H9 (cell line): ENCODE results near the gene LST1. TPM values are rescaled to one million over a fixed set of nuclear protein-coding genes. Genes with fewer than 3 reads are reported as not detected.

Source experiments
- DNase-seq: peaks from one replicate; pipeline ENCODE4 v3.0.0-alpha.2; 2017
- H2AFZ ChIP-seq: one replicate; pipeline ENCODE4 v1.6.1; 2013; ENCODE audit warnings: mild to moderate bottlenecking, low read length, control low read depth, moderate library complexity
- H2AK5ac ChIP-seq: 2 replicates; pipeline ENCODE4 v1.6.1; 2013; ENCODE audit warnings: low read length, control low read depth, mixed read lengths; ENCODE audit not compliant: insufficient read length
- H2BK120ac ChIP-seq: one replicate; pipeline ENCODE4 v1.6.1; 2013; ENCODE audit warnings: low read depth, mild to moderate bottlenecking, low read length, control low read depth, inconsistent platforms; ENCODE audit not compliant: poor library complexity, severe bottlenecking
- H2BK12ac ChIP-seq: 2 replicates; pipeline ENCODE4 v1.6.1; 2013; ENCODE audit warnings: low read length, control low read depth, mixed read lengths, low read depth; ENCODE audit not compliant: insufficient read length
- H2BK15ac ChIP-seq: 2 replicates; pipeline ENCODE4 v1.6.1; 2013; ENCODE audit warnings: low read depth, low read length, control low read depth
- H2BK20ac ChIP-seq: one replicate; pipeline ENCODE4 v1.6.1; 2013; ENCODE audit warnings: low read depth, mild to moderate bottlenecking, low read length, control low read depth, inconsistent platforms; ENCODE audit not compliant: poor library complexity, severe bottlenecking
- H2BK5ac ChIP-seq: 2 replicates; pipeline ENCODE4 v1.6.1; 2013; ENCODE audit warnings: low read length, control low read depth, mixed read lengths; ENCODE audit not compliant: insufficient read length
- H3K14ac ChIP-seq: 2 replicates; pipeline ENCODE4 v1.6.1; 2013; ENCODE audit warnings: low read length, control low read depth; ENCODE audit not compliant: insufficient read depth
- H3K18ac ChIP-seq: 2 replicates; pipeline ENCODE4 v1.6.1; 2013; ENCODE audit warnings: low read depth, mild to moderate bottlenecking, mixed read lengths, low read length, control low read depth; ENCODE audit not compliant: insufficient read length
- H3K23ac ChIP-seq: 2 replicates; pipeline ENCODE4 v1.6.1; 2013; ENCODE audit warnings: low read length, control low read depth, mixed read lengths, low read depth; ENCODE audit not compliant: insufficient read length
- H3K23me2 ChIP-seq: 2 replicates; pipeline ENCODE4 v1.6.1; 2013; ENCODE audit warnings: low read depth, mild to moderate bottlenecking, mixed read lengths, low read length, control low read depth; ENCODE audit not compliant: insufficient read length, poor library complexity, severe bottlenecking
- H3K27ac ChIP-seq: 2 replicates; pipeline ENCODE4 v1.5.1; 2013; ENCODE audit warnings: low read length, control low read depth, mixed read lengths, low read depth; ENCODE audit not compliant: insufficient read length
- H3K27me3 ChIP-seq: 2 replicates; pipeline ENCODE4 v1.6.1; 2013; ENCODE audit warnings: low read length, control low read depth, inconsistent platforms; ENCODE audit not compliant: insufficient read depth
- H3K4ac ChIP-seq: 2 replicates; pipeline ENCODE4 v1.6.1; 2013; ENCODE audit warnings: low read depth, mild to moderate bottlenecking, control low read depth, inconsistent platforms, low read length, moderate library complexity
- H3K4me1 ChIP-seq: 2 replicates; pipeline ENCODE4 v1.6.1; 2013; ENCODE audit warnings: low read length, control low read depth, inconsistent platforms; ENCODE audit not compliant: insufficient read depth
- H3K4me2 ChIP-seq: 2 replicates; pipeline ENCODE4 v1.6.1; 2013; ENCODE audit warnings: low read length, control low read depth, mixed read lengths; ENCODE audit not compliant: insufficient read length, insufficient read depth
- H3K56ac ChIP-seq: 2 replicates; pipeline ENCODE4 v1.6.1; 2013; ENCODE audit warnings: low read depth, mild to moderate bottlenecking, mixed read lengths, low read length, control low read depth; ENCODE audit not compliant: insufficient read length
- H3K79me1 ChIP-seq: 2 replicates; pipeline ENCODE4 v1.6.1; 2013; ENCODE audit warnings: low read depth, mild to moderate bottlenecking, moderate library complexity, low read length, control low read depth, inconsistent platforms; ENCODE audit not compliant: insufficient read depth, poor library complexity, severe bottlenecking
- H3K79me2 ChIP-seq: 2 replicates; pipeline ENCODE4 v1.6.1; 2013; ENCODE audit warnings: low read length, control low read depth, inconsistent platforms; ENCODE audit not compliant: insufficient read depth
- H3K9ac ChIP-seq: 2 replicates; pipeline ENCODE4 v1.6.1; 2013; ENCODE audit warnings: low read length, control low read depth, mixed read lengths; ENCODE audit not compliant: insufficient read length; ENCODE audit errors: extremely low read depth
- H3K9me3 ChIP-seq: one replicate; pipeline ENCODE4 v1.6.1; 2013; ENCODE audit warnings: low read depth, low read length, inconsistent platforms; ENCODE audit not compliant: control insufficient read depth
- H3T11ph ChIP-seq: one replicate; pipeline ENCODE4 v1.6.1; 2013; ENCODE audit warnings: mild to moderate bottlenecking, low read length, control low read depth, inconsistent platforms
- H4K20me1 ChIP-seq: one replicate; pipeline ENCODE4 v1.6.1; 2013; ENCODE audit not compliant: control insufficient read depth, insufficient read length, insufficient read depth
- H4K5ac ChIP-seq: 2 replicates; pipeline ENCODE4 v1.6.1; 2013; ENCODE audit warnings: low read depth, mild to moderate bottlenecking, mixed read lengths, low read length, control low read depth; ENCODE audit not compliant: insufficient read length
- H4K8ac ChIP-seq: replicated peaks from 2 replicates; pipeline ENCODE4 v1.6.1; 2013; ENCODE audit warnings: low read length, control low read depth, mixed read lengths, low read depth; ENCODE audit not compliant: insufficient read length
- H4K91ac ChIP-seq: 2 replicates; pipeline ENCODE4 v1.6.1; 2013; ENCODE audit warnings: low read depth, mild to moderate bottlenecking, moderate library complexity, mixed read lengths, low read length, control low read depth; ENCODE audit not compliant: insufficient read length
- H3K27ac Mint-ChIP-seq, 3 experiments: 2 replicates in 2 of 3; 3 replicates in 1 of 3; pipeline ENCODE4 v1.8.0; 2020 to 2021; ENCODE audit warnings: mixed read lengths in 3 of 3, mild to moderate bottlenecking in 1 of 3, moderate library complexity in 1 of 3
- H3K27me3 Mint-ChIP-seq: 2 replicates; pipeline ENCODE4 v1.8.0; 2021; ENCODE audit warnings: low read depth, mild to moderate bottlenecking, moderate library complexity, mixed read lengths
- H3K36me3 Mint-ChIP-seq, 3 experiments: 2 replicates in 2 of 3; 3 replicates in 1 of 3; pipeline ENCODE4 v1.8.0; 2020 to 2021; ENCODE audit warnings: low read depth in 3 of 3, mixed read lengths in 3 of 3; ENCODE audit not compliant: insufficient read depth in 1 of 3
- H3K4me1 Mint-ChIP-seq, 2 experiments: 2 replicates each; pipeline ENCODE4 v1.8.0; 2020; ENCODE audit warnings: mixed read lengths in 2 of 2
- H3K4me3 Mint-ChIP-seq, 2 experiments: 2 replicates in 1 of 2; 3 replicates in 1 of 2; pipeline ENCODE4 v1.8.0; 2020 to 2021; ENCODE audit warnings: mild to moderate bottlenecking in 2 of 2, mixed read lengths in 2 of 2, moderate library complexity in 1 of 2
- H3K9me3 Mint-ChIP-seq, 2 experiments: 2 replicates in 1 of 2; 3 replicates in 1 of 2; pipeline ENCODE4 v1.8.0; 2020; ENCODE audit warnings: mild to moderate bottlenecking in 2 of 2, mixed read lengths in 2 of 2, moderate library complexity in 1 of 2
- CTCF ChIP-seq: fragments of 200-600 bp; sonication (generic); conservative IDR thresholded peaks from 3 replicates; pipeline ENCODE4 v1.8.0; 2021; ENCODE audit warnings: antibody characterized with exemption, mild to moderate bottlenecking
- WGBS: extraction: QIAGEN DNeasy Blood & Tissue Kit; methylation state at CpG from one replicate; pipeline ENCODE4 v1.1.7; 2013; ENCODE audit warnings: missing lambda C conversion rate, low lambda C conversion rate, mixed read lengths; ENCODE audit not compliant: insufficient read length; ENCODE audit errors: extremely low coverage; 5-methylcytosine and 5-hydroxymethylcytosine counted together
- long read RNA-seq: library from polyadenylated mRNA; unstranded; transcript quantifications from one replicate; pipeline ENCODE4 v2.0.0, GENCODE V29; 2020
- total RNA-seq: library from RNA; stranded (reverse); gene quantifications from 2 replicates; pipeline ENCODE4 v1.2.1, GENCODE V29; 2021

LST1 gene
- not detected in 2 replicates for total RNA-seq
- long read RNA-seq, result 0 reads

DNA sequence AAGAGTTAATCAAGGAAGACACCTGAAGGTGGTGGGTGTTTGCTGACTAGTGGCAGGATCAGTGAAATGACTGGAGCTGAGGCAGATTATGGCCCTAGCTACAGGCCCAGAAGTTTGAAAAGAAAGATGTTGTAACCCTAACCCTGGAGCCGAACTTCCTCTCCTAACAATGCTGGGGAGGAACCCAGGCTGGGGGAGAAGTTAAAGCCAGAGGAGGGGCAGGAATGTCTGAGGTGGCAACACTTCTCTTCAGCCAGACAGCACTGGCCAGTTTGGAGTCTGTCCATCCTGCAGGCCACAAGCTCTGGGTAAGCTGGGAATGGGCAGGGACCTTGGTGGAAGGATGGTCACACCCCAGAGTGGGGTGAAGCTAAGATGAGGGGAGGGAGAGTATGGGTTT, at the start of gene LST1:
TSS of gene LST1 (plus strand) at position 270 of the 400 bp plus-strand sequence. CDS start 1,023 bp downstream, outside the sequence.
- no peak for DNase-seq
- Mint-ChIP-seq H3K27me3 (peaks cover 22% of the 10 kb centered on the region), H3K4me3 (no peak within 1 kb of the TSS), H3K27ac (no peak within 1 kb of the TSS; a peak in 1 of 7 replicates), H3K4me1 (peaks cover 21 to 32% of the 10 kb centered on the region in 2 experiments), H3K36me3 (no peaks in the 10 kb centered on the region), H3K9me3 (no peaks in the 10 kb centered on the region; a peak in 1 of 5 replicates)
- WGBS, result no CpG with 5 or more reads among the region's 1 CpG
- Histone ChIP-seq H4K8ac (no peak within 1 kb of the TSS), H4K20me1 (no peaks in the 10 kb centered on the region), H2BK15ac (no peak within 1 kb of the TSS), H4K5ac (no peak within 1 kb of the TSS), H2AK5ac (no peak within 1 kb of the TSS), H3K27me3 (no peaks in the 10 kb centered on the region), H3K56ac (no peak within 1 kb of the TSS), H4K91ac (no peak within 1 kb of the TSS), H3K4ac (no peak within 1 kb of the TSS), H3K14ac (no peak within 1 kb of the TSS), H3K18ac (no peak within 1 kb of the TSS), H3K79me2 (no peaks in the 10 kb centered on the region), H3K4me1 (peaks cover 2% of the 10 kb centered on the region; the same call in 1 of the 2 replicates), H3K4me2 (no peak within 1 kb of the TSS), H3K23me2 (peaks cover 10% of the 10 kb centered on the region), H2BK120ac (no peak within 1 kb of the TSS), H3K79me1 (no peaks in the 10 kb centered on the region), H3K9me3 (no peaks in the 10 kb centered on the region), H2AFZ (no peak within 1 kb of the TSS), H2BK20ac (no peak within 1 kb of the TSS), H3K23ac (no peak within 1 kb of the TSS), H3K9ac (no peak within 1 kb of the TSS), H3K27ac (no peak within 1 kb of the TSS), H3T11ph (no peak within 1 kb of the TSS), H2BK12ac (no peak within 1 kb of the TSS), H2BK5ac (no peak within 1 kb of the TSS)
- no peak for TF ChIP-seq CTCF
